Transverse colon (tissue), 4 donors: ENCODE data around the gene POLR1G. TPM values are rescaled to one million over a fixed set of nuclear protein-coding genes. Genes with fewer than 3 reads are reported as not detected.

Source experiments
- DNase-seq: peaks from one replicate; pipeline ENCODE4 v3.0.0-alpha.2; 2019
- H3K27ac ChIP-seq, 4 donors: fragments of 200-600 bp; sonication (generic); 2 replicates each; pipeline ENCODE4 v1.5.1; 2016 to 2018; ENCODE audit warnings: inconsistent platforms in 4 of 4
- H3K27me3 ChIP-seq: fragments of 200-600 bp; sonication (generic); 2 replicates; pipeline ENCODE4 v1.5.1; 2017; ENCODE audit warnings: inconsistent platforms
- H3K36me3 ChIP-seq, 4 donors: fragments of 200-600 bp; sonication (generic); 2 replicates each; pipeline ENCODE4 v1.5.1; 2017 to 2019; ENCODE audit warnings: inconsistent platforms in 4 of 4
- H3K4me1 ChIP-seq, 4 donors: fragments of 200-600 bp; sonication (generic); 2 replicates each; pipeline ENCODE4 v1.5.1; 2017 to 2020; ENCODE audit warnings: inconsistent platforms in 4 of 4
- H3K4me3 ChIP-seq, 4 donors: fragments of 200-600 bp; sonication (generic); 1 replicate in 1 of 4; 2 replicates in 3 of 4; pipeline versions ENCODE4 v1.5.1 to v1.6.1; 2017 to 2019; ENCODE audit warnings: inconsistent platforms in 4 of 4
- H3K9me3 ChIP-seq, 2 donors: fragments of 200-600 bp; sonication (generic); 2 replicates each; pipeline ENCODE4 v1.5.1; 2017 to 2019; ENCODE audit warnings: inconsistent platforms in 2 of 2
- EP300 ChIP-seq: sonication (generic); formaldehyde crosslinking; IDR thresholded peaks from one replicate; pipeline ENCODE4 v1.6.1; 2017; ENCODE audit warnings: antibody characterized with exemption, low read depth
- POLR2A ChIP-seq: fragments of 450-650 bp; IDR thresholded peaks from one replicate; pipeline ENCODE4 v1.6.1; 2016; ENCODE audit warnings: antibody characterized with exemption, mild to moderate bottlenecking, moderate library complexity
- POLR2AphosphoS5 ChIP-seq, 3 donors: sonication (generic); formaldehyde crosslinking; IDR thresholded peaks; one replicate each; pipeline ENCODE4 v1.6.1; 2016; ENCODE audit warnings: antibody characterized with exemption in 3 of 3
- WGBS, 2 donors: methylation state at CpG; one replicate each; pipeline ENCODE4 v1.1.5; 2018; ENCODE audit warnings: low coverage in 1 of 2; 5-methylcytosine and 5-hydroxymethylcytosine counted together
- in situ Hi-C, 4 donors: fragments of 200-750 bp; cut with MboI; loops; one replicate each; pipeline versions ENCODE4 v1.15.0 to v1.15.1; 2017; ENCODE audit warnings: low sequenced_read_pairs in 3 of 4, low pct_ligation_motif_present in 1 of 4, low pct_unique_long_range_greater_than_20kb in 1 of 4
- intact Hi-C: fragments of 100-400 bp; cut with DNase I; formaldehyde crosslinking; loops from one replicate; pipeline ENCODE4 v1.15.1; 2023; ENCODE audit warnings: low total_unique reads
- total RNA-seq, 4 donors: library from RNA; depleted of rRNA; stranded (reverse); fragments of >200 nt; gene quantifications; one replicate each; pipeline ENCODE4 v1.1.0, GENCODE V29; 2016
- TF ChIP-seq, protein P1 (sequence below), 5 experiments: fragments of 200-600 bp in 3 of 5; fragments of 450-650 bp in 2 of 5; sonication (generic) in 3 of 5; IDR thresholded peaks; 1 replicate in 2 of 5; 2 replicates in 3 of 5; pipeline ENCODE4 v1.5.1; 2016 to 2017; ENCODE audit warnings: antibody characterized with exemption in 5 of 5, inconsistent platforms in 3 of 5, mild to moderate bottlenecking in 2 of 5, moderate library complexity in 1 of 5

The POLR1G gene
- total RNA-seq, 4 donors from 2014 or later = 1.00 to 3.5 (median 1.2) TPM

DNA sequence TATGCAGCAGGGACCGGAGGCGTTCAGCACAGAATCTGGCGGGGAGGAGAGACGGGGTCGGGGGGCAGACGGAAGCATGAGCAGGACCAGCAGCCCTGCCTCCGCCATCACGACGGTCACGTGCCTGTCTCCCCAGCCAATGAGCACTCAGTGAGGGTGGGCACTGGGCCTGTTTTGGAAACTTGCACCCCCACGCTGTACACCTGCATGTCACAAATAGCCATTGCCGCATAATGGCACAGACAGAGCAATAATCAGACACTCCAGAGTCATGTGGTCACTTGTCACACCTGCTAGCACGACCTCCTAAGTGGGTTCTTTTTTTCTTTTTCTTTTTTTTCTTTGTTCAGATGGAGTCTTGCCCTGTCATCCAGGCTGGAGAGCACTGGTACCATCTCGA, 44.8 kb upstream of the POLR1G start:
- intact Hi-C loops = no loop called here
- in situ Hi-C loops = no loop called here
- Histone ChIP-seq H3K27ac (no peak overlapping the region), H3K27me3 (no peaks in the 10 kb centered on the region), H3K36me3 (no peaks in the 10 kb centered on the region), H3K9me3 (no peaks in the 10 kb centered on the region), H3K4me3 (no peak overlapping the region), H3K4me1 (no peaks in the 10 kb centered on the region)
- TF ChIP-seq POLR2A = no peak
- TF ChIP-seq POLR2AphosphoS5 (IDR thresholded peaks at IDR 0.05) = no peak
- TF ChIP-seq, protein P1, sequence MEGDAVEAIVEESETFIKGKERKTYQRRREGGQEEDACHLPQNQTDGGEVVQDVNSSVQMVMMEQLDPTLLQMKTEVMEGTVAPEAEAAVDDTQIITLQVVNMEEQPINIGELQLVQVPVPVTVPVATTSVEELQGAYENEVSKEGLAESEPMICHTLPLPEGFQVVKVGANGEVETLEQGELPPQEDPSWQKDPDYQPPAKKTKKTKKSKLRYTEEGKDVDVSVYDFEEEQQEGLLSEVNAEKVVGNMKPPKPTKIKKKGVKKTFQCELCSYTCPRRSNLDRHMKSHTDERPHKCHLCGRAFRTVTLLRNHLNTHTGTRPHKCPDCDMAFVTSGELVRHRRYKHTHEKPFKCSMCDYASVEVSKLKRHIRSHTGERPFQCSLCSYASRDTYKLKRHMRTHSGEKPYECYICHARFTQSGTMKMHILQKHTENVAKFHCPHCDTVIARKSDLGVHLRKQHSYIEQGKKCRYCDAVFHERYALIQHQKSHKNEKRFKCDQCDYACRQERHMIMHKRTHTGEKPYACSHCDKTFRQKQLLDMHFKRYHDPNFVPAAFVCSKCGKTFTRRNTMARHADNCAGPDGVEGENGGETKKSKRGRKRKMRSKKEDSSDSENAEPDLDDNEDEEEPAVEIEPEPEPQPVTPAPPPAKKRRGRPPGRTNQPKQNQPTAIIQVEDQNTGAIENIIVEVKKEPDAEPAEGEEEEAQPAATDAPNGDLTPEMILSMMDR (IDR thresholded peaks at IDR 0.05) = no peak
- TF ChIP-seq EP300 = no peak
- no peak for DNase-seq
- 87 to 89% methylated on average over 3 to 14 of the region's 14 CpGs for WGBS, 2 donors

DNA sequence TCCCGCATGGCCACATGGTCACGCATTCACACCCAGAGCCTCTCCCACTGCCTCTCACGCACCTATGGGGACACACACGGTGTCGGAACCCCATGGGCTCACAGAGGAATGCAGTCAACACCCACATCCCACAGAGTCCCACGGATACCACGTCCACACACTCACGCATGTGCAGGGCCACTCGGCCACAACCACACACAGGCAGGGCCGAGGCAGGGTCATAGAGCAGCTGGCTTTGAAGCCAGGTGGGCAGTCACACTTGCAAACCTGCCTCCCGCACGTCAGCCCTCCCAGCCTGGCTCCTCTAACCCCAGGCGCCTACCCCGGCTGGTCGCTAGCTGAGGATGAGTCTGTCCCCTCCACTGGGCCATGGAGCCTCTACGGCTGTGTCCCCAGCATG, 44.2 kb upstream of the POLR1G start:
- Histone ChIP-seq H3K27me3 (no peaks in the 10 kb centered on the region), H3K36me3 (no peaks in the 10 kb centered on the region), H3K4me3 (no peak overlapping the region), H3K9me3 (no peaks in the 10 kb centered on the region), H3K4me1 (no peaks in the 10 kb centered on the region), H3K27ac (no peak overlapping the region)
- in situ Hi-C loops (no loop called here), intact Hi-C loops (no loop called here)
- DNase-seq = no peak
- 89 to 100% methylated on average over 2 to 16 of the region's 16 CpGs for WGBS, 2 donors
- TF ChIP-seq POLR2AphosphoS5 (IDR thresholded peaks at IDR 0.05) = no peak
- TF ChIP-seq EP300 = no peak
- TF ChIP-seq, protein P1 (IDR thresholded peaks at IDR 0.05) = no peak
- TF ChIP-seq POLR2A = no peak

DNA sequence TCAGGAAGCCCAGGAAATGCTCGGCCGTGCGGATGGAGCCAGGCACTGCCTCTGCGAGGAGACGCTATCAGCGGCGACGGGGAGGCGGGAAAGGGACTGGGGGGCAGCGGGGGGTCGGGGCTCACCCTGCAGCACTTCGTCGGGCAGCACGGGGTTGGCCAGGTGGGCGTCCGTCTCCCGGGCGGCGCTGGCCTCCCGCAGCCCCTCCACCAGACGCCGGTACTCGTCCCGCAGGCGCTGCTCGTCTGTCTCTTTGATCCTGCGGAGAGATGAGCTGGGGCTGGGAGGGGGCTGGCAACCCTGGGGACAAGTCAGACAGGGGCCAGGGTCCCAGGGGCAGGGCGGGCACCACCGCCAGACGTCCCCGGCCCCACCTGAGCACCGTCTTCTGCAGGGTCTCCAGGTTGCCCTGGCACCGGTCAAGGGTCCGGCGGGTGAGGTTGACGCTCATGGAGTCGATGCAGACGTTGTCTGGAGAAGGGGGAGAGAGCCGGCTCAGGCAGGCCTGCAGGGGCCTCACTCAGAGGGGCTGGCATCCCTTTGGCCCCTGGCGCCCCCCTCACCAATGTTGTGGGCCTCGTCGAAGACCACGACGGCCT, 42.5 kb upstream of the POLR1G start:
- TF ChIP-seq EP300 (no peak), POLR2A (no peak), POLR2AphosphoS5 (IDR thresholded peaks at IDR 0.05) (no peak)
- TF ChIP-seq, protein P1 (IDR thresholded peaks at IDR 0.05) = no peak
- in situ Hi-C loops = no loop called here
- H3K4me3 ChIP-seq = no peak overlapping the region
- H3K27me3 ChIP-seq = no peaks in the 10 kb centered on the region
- no peak for DNase-seq
- 95% methylated on average over 42 of the region's 44 CpGs; no CpG with 5 or more reads in 1 of the 2 donors for WGBS, 2 donors
- no peaks in the 10 kb centered on the region for H3K4me1 ChIP-seq
- intact Hi-C loops = no loop called here
- H3K36me3 ChIP-seq = no peaks in the 10 kb centered on the region
- H3K9me3 ChIP-seq = no peaks in the 10 kb centered on the region
- H3K27ac ChIP-seq = no peak overlapping the region

DNA sequence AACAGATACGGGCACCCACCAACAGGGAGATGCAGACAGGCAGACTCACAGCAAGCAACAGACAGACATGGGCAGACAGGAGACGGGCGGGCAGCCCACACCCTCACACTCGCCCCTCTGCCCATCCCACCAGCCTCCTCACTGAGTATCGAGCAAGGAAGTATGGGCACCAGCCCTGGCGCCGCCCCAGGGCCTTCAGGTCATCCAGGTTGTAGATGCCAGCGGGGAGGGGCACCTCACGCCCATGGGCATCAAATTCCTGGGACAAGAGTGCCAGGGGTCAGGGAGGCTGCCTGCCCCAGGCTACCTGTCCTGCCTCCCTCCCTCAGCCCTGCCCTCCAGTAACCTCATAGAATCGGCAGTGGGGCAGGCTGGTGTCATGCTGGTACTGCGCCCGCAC, 41.7 kb upstream of the POLR1G start:
- no peak overlapping the region for H3K4me3 ChIP-seq
- WGBS, 2 donors = 95% methylated on average over 12 of the region's 12 CpGs; no CpG with 5 or more reads in 1 of the 2 donors
- no peak overlapping the region for H3K27ac ChIP-seq
- TF ChIP-seq EP300 = no peak
- no peak for TF ChIP-seq POLR2A
- in situ Hi-C loops (no loop called here), intact Hi-C loops (no loop called here)
- no peak for DNase-seq
- H3K27me3 ChIP-seq = no peaks in the 10 kb centered on the region
- H3K9me3 ChIP-seq = no peaks in the 10 kb centered on the region
- peaks cover 0 to 6% (median 4%) of the 10 kb centered on the region in 4 donors for H3K4me1 ChIP-seq
- no peaks in the 10 kb centered on the region for H3K36me3 ChIP-seq

DNA sequence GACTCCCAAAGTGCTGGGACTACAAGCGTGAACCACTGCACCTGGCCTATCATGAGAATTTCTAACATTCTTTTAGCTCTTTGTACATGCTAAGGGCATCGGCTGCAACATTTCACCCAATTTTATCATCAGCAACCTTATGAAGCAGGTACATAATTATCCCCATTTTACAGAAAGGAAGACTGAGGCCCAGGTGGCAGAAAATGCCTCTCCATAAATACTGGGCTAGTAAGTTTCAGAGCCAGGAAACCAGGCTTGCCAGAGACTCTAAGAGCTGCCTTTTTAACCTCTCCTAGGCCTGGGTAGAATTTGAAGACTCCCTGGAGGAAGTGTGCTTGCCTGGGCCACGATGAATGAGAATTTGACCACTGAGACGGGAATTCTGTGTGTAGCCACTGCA, 38.3 kb upstream of the POLR1G start:
- intact Hi-C loops = no loop called here
- DNase-seq = no peak
- H3K36me3 ChIP-seq = no peaks in the 10 kb centered on the region
- H3K27ac ChIP-seq = no peak overlapping the region
- H3K27me3 ChIP-seq = no peaks in the 10 kb centered on the region
- 90 to 91% methylated on average over 2 to 4 of the region's 4 CpGs for WGBS, 2 donors
- H3K4me1 ChIP-seq = peaks cover 0 to 15% (median 7%) of the 10 kb centered on the region in 4 donors
- H3K4me3 ChIP-seq = no peak overlapping the region
- no peaks in the 10 kb centered on the region for H3K9me3 ChIP-seq
- no peak for TF ChIP-seq POLR2A
- no peak for TF ChIP-seq POLR2AphosphoS5 (IDR thresholded peaks at IDR 0.05)
- in situ Hi-C loops = no loop called here
